Inflammatory macrophage (primary cell): ENCODE data around the gene HAAO.
"Not testable (repeated sequence)": the region's sequence is repeated elsewhere in the genome, so short reads cannot be mapped to it uniquely, and the experiment has no call there.

Experiments used
- DNase-seq, 2 donors: peaks; one replicate each; pipeline ENCODE4 v3.0.0-alpha.2; 2020 to 2022
- total RNA-seq, 18 experiments: gene quantifications; one replicate each; lab custom pipeline; 2026; ENCODE audit warnings: mixed read lengths in 6 of 18, inconsistent platforms in 2 of 18; lab: John Stamatoyannopoulos, UW

Gene HAAO
- total RNA-seq = 8.7 to 38.4 (median 14.5) reads per million in 18 experiments

DNA sequence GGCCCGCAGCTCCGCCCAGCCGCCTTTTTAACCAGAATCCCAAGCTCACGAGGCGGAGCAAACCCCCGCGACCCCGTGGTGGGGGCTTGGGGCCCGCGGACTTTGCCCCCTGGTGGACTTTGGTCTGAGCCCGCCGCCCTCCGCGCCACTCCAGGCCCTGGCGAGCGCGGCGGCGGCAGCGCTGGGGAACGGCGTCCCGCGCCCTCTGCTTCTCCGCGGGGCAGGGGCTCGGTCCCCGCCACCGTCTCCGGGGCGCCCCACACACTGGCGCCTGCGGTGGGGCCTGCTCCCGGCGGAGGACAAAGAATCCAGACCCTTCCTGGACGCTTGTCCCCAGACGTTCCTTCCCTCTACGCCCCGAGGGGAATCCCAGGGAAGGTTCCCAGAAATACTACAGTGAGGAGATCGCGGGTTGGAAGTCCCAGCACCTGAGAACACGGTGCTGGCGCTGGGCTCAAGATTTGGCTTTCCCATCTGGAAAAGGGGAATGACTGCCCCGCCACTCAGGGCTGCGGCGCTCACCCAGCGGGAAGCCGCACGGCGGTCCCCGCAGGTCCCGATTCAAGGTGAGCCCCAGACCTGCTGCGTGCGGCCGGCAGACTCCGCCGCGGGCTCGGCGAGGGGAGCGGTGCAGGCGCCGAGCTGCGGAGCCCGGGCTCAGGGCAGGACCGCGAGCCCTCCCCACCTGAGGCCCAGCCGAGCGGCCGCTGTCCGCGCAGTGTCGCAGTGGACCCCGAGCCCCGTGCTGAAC, at the start of gene HAAO:
HAAO (minus strand) TSS at position 1 of the 751 bp plus-strand sequence. CDS start 47 bp downstream, outside the sequence.
- DNase-seq = peak; percentile 51 to 64

DNA sequence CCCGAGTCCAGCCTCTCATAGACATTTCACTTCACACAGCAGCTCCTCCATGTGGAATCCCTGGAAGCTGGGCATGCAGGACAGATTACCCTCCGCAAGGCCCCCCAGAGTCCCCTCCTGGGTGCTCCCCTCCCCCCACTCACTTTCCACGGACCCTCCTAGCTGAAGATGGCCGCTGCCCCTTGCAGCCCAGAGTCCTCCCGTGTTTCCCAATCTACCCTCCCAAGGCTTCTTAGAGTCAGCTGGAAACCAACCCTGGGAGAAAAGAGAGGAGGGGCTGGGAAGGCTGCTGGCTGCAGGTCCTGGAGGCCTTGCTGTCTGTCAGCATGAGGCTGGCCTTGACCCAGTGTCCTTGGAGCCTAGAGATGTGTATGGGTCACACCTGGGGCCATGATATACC, 49.0 kb upstream of the HAAO start:
- no peak for DNase-seq

GRCh38 chr2:42840760-42841159, 48.4 kb upstream of the HAAO start:
- no peak for DNase-seq

DNA sequence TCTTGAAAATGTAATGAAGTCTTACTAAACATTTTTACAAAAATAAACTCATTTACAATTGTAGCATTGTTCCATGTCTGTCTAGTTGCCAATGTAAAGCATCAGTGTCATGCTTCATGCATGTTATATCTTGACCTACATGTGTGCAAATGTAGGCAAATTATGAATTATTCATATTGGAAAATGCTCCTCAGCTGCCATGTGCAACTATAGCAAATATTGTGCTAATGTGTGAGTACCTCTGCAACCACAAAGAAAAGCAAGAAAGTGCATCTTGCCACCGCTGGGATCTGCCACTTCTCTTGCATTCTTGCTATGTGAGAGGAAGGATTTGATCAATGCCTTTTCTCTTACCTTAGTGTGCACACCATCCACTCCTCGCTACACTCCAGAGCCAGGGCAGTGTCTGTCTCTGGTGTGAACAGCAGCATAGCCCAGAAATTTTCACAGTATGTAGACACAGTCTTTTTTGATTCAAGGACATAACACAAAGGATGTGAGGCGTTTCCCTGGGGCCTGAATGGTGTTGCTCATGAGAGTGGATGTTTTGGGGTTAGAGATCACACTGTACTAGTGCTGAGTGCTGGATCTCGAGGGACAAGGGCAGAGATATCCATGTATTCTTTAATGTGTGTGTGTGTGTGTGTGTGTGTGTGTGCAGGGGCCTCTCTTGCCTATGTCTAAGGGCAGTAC, 47.6 kb upstream of the HAAO start:
- no peak for DNase-seq

DNA sequence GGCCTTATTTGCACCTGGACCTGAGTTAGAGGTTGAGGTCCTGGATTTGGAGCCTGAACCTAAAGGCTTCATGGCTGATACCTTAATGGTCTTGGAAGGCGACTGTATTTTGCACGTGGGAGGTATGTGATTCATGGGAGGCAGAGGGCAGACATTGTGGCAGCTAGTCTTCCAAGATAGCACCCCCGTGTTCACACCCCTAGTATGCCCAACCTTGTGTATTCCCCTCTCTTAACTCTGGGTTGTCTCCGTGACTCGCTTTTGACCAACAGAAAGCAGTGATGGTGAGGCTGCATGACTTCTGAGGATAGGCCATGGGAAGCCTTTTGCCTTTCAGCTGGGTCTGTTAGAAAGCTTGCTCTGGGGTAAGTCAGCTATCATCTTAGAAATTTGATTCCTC, 45.8 kb upstream of the HAAO start:
- DNase-seq = no peak

GRCh38 chr2:42835577-42836371, 43.4 kb upstream of the HAAO start:
- peak; percentile 87 to 88 for DNase-seq

DNA sequence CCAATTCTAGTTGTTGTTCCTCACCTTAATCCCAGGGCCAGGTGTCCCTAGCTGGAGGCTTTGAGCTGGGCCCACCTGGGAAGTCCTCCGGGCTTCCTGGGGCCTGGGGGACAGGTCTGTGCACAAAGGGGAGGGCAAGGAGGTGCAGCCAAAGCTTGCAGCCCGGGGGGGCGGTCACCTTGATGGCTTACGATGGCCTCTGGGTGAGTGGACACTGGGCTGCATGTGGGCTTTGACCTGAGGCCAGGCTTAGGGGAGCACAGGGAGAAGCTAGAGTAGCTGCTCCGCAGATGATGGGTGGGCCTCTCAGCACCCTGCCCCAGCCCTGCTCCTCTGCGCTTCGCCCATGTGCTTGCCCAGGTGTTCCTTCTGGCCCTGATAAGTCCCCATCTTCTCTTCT, 41.8 kb upstream of the HAAO start:
- no peak for DNase-seq

DNA sequence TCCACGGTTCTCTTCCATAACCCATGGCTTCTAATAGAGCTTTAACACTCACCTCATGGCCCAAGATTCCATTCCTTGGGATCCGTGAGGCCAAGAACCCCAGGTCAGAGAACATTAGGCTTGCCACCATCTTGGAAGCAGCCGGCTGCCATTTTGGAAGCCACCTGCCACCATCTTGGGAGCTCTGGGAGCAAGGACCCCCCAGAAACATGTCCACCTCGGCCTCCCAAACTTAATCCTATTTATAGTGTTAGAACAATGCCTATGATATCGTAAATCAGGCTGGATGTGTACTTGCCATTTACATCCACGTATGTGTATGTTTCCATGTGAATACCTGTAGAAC, 39.9 kb upstream of the HAAO start:
- no peak for DNase-seq

DNA sequence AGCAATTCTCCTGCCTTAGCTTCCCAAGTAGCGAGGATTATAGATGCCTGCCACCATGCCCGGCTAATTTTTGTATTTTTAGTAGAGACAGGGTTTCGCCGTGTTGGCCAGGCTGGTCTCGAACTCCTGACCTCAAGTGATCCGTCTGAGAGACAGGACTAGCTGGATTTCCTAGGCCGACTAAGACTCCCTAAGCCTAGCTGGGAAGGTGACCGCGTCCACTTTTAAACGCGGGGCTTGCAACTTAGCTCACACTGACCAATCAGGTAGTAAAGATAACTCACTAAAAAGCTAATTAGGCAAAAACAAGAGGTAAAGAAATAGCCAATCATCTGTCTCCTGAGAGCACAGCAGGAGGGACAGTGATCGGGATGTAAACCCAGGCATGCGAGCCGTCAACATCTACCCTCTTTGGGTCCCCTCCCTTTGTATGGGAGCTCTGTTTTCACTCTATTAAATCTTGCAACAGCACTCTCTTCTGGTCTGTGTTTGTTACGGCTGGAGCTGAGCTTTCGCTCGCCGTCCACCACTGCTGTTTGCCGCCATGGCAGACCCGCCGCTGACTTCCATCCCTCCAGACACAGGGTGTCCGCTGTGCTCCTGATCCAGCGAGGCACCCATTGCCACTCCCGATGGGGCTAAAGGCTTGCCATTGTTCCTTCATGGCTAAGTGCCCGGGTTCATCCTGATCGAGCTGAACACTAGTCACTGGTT, 39.3 kb upstream of the HAAO start:
- DNase-seq = not testable (repeated sequence)

DNA sequence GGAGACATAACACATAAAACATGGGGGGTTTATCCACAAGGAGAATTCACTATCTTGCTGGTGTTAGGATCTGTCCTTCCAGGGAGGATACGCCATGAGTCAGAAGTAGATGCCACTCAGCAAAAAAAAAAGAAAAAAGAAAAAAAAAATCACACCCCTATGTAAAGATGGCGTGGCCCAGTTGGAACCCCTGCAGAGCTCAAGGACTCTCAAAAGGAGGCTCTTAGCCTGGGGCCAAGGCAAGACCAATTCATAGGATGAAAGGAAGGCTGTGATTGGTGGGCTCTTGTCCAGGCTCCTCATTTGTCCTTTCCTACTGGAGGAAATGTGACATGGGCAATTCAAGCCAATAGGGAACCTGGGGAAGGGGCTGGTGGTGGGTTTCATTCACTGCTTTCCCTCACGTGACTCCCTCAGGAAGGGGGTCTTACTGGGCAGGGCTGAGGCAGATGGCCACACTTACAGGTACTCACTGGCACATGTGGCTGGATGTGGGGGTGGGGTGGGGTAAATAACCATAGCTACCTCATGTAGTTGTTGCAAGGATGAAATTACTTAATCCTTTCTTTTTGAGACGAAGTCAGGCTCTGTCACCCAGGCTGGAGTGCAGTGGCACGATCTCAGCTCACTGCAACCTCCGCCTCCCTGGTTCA, 38.7 kb upstream of the HAAO start:
- no peak for DNase-seq

- no peak for DNase-seq
Observed at GRCh38 chr2:42829671-42830440, 37.5 kb upstream of the HAAO start.

- DNase-seq = peak; percentile 62 to 72
Observed at GRCh38 chr2:42828487-42829425, 36.4 kb upstream of the HAAO start.

GRCh38 chr2:42827647-42828486, 35.5 kb upstream of the HAAO start:
- peak; percentile 85 to 90 for DNase-seq

- peak; percentile 37 to 48 for DNase-seq
Observed at GRCh38 chr2:42826231-42826630, 33.8 kb upstream of the HAAO start.

GRCh38 chr2:42824454-42824807, 32.0 kb upstream of the HAAO start:
- DNase-seq = no peak

DNA sequence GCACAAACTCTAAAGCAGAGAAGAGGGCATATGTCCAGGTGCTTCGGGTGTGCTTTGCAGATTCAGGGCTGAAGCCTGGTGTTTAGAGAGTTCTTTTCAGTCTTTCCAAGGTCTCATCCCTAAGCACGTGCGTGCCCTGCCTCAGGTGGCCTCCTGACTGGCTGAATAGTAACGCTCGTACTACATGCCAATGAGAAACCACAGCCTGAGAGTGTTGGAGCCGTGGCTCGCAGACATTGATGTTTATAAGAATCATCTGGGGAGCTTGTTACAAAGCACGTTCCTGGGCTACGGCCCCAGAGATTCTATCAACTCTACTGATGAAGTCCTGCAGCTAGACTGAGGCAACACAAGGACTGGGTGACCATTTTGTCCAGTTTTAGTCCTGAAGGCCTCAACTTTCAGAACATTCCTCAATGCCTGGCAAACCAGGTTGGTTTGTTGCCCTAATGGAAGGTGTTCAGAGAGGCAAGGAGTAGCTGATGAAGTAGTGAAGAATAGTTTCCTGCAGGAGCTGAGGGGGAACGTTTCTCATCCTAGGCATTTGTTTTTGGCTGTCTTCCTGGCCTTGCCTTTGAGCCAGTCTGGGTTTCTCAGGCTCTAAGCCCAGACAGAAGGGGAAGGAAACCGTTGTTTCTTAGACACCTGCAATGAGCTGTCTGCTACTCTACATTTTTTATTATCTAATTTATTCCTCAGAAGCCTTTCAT, 31.5 kb upstream of the HAAO start:
- DNase-seq = no peak

DNA sequence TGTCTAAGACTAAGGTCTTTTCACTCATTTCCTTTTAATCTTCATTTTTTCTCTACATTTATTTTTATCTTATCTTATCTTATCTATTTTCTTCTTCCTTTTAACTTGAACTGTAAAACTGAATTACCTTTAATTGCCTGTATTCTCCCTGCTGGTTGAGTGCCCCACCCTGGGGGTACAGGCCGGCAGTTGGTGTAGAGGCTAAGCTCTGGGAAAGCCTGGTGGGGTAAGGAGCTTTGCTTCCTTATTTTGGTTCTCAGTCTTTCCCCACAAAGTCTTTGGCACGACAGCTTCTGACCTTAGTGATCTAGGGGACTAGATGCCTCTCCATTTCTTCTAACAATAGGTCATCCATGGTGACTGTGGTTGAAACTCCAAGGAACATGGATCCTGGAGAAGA, 26.8 kb upstream of the HAAO start:
- no peak for DNase-seq

DNA sequence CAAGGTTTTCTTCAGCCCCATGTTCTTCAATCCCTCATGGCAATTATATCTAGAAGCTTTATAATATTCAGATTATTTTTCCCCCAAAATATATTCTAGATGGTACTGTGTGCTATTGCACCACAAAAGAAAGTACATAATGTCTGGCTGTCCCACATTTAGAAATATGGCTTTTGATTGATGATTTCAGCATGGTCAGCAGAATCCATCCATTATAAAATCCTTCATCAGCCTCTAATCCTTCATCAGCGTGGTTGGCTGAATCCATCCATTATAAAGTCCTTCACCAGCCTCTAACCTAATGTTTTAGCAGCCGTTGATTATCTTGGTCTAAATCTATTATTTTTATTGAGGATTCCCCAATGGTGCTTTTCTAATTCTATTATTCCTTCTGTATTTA, 23.3 kb upstream of the HAAO start:
- no peak for DNase-seq

GRCh38 chr2:42813763-42814162, 21.4 kb upstream of the HAAO start:
- peak; percentile 29 to 53 for DNase-seq
